ENCODE results near the gene GCAT. TPM values are rescaled to one million over a fixed set of nuclear protein-coding genes. Genes with fewer than 3 reads are reported as not detected.
A peak's percentile ranks its signal among the peaks of the same experiment; 100 is the strongest.

The GCAT gene
- total and polyA plus RNA-seq, 3 donors from 2014 or later, result 21.4 to 40.6 (median 36.7) TPM

GRCh38 chr22:37844904-37845329 is 37.2 kb downstream of the GCAT start:
- H3K4me3 ChIP-seq, result peak overlapping the region; percentile 77 to 86
- H3K36me3 ChIP-seq (ENCODE audit: low read depth, missing control alignments), result no peaks in the 10 kb centered on the region
- intact Hi-C loops (cut with DNase I; ENCODE audit: low total_unique reads), result no loop called here
- H3K9me3 ChIP-seq, result no peaks in the 10 kb centered on the region
- TF ChIP-seq POLR2A (IDR thresholded peaks at IDR 0.05), result no peak
- DNase-seq, result no peak
- H3K4me1 ChIP-seq, result peaks cover 22% of the 10 kb centered on the region
- 63 to 71% methylated on average over 6 of the region's 6 CpGs for WGBS, 2 donors
- H3K27me3 ChIP-seq, result no peaks in the 10 kb centered on the region
- peak overlapping the region; percentile 46 to 93 for H3K27ac ChIP-seq

- DNase-seq, result no peak
- H3K4me1 ChIP-seq, result peaks cover 28% of the 10 kb centered on the region
- no peak overlapping the region for H3K4me3 ChIP-seq
- 90 to 97% methylated on average over 2 of the region's 2 CpGs for WGBS, 2 donors
- no peak for TF ChIP-seq POLR2A (IDR thresholded peaks at IDR 0.05)
- no peak for TF ChIP-seq CTCF (IDR thresholded peaks at IDR 0.05)
- H3K36me3 ChIP-seq (ENCODE audit: low read depth, missing control alignments), result no peaks in the 10 kb centered on the region
- no peak overlapping the region for H3K27ac ChIP-seq
- H3K27me3 ChIP-seq, result no peaks in the 10 kb centered on the region
- intact Hi-C loops (cut with DNase I; ENCODE audit: low total_unique reads), result no loop called here
- H3K9me3 ChIP-seq, result no peaks in the 10 kb centered on the region
Observed at GRCh38 chr22:37846433-37846832, 38.7 kb downstream of the GCAT start.

GRCh38 chr22:37848587-37849088 is 40.9 kb downstream of the GCAT start:
- peaks cover 18% of the 10 kb centered on the region for H3K4me1 ChIP-seq
- no peaks in the 10 kb centered on the region for H3K9me3 ChIP-seq
- no peaks in the 10 kb centered on the region for H3K27me3 ChIP-seq
- DNase-seq, result no peak
- H3K36me3 ChIP-seq (ENCODE audit: low read depth, missing control alignments), result no peaks in the 10 kb centered on the region
- peak overlapping the region; percentile 82 to 87 for H3K4me3 ChIP-seq
- intact Hi-C loops (cut with DNase I; ENCODE audit: low total_unique reads), result no loop called here
- H3K27ac ChIP-seq, result peak overlapping the region; percentile 79 to 93
- TF ChIP-seq POLR2A (IDR thresholded peaks at IDR 0.05), result no peak
- TF ChIP-seq CTCF (IDR thresholded peaks at IDR 0.05), result no peak
- 19 to 25% methylated on average over 27 of the region's 27 CpGs for WGBS, 2 donors

GRCh38 chr22:37849089-37849751 is 41.5 kb downstream of the GCAT start, which contains the start of gene EIF3L:
Gene EIF3L (plus strand): TSS chr22:37849419. CDS start chr22:37849450, 31 bp downstream.
- H3K4me1 ChIP-seq, result peaks cover 18% of the 10 kb centered on the region
- peak within 1 kb of the TSS; percentile 79 to 93 for H3K27ac ChIP-seq
- intact Hi-C loops (cut with DNase I; ENCODE audit: low total_unique reads), result no loop called here
- DNase-seq, result peak; percentile 95
- H3K27me3 ChIP-seq, result no peaks in the 10 kb centered on the region
- H3K4me3 ChIP-seq, result peak within 1 kb of the TSS; percentile 82 to 87
- no peaks in the 10 kb centered on the region for H3K9me3 ChIP-seq
- 0 to 1% methylated on average over 19 to 49 of the region's 49 CpGs for WGBS, 2 donors
- no peaks in the 10 kb centered on the region for H3K36me3 ChIP-seq (ENCODE audit: low read depth, missing control alignments)
- TF ChIP-seq CTCF (IDR thresholded peaks at IDR 0.05), result peak in 1 of 3 experiments; percentile 8
- TF ChIP-seq POLR2A (IDR thresholded peaks at IDR 0.05), result peak; percentile 40

GRCh38 chr22:37850801-37851200 is 43.1 kb downstream of the GCAT start:
- DNase-seq, result no peak
- no peak overlapping the region for H3K4me3 ChIP-seq
- H3K27me3 ChIP-seq, result no peaks in the 10 kb centered on the region
- WGBS, 2 donors, result 81 to 85% methylated on average over 4 of the region's 4 CpGs
- no peaks in the 10 kb centered on the region for H3K36me3 ChIP-seq (ENCODE audit: low read depth, missing control alignments)
- TF ChIP-seq POLR2A (IDR thresholded peaks at IDR 0.05) (no peak), CTCF (IDR thresholded peaks at IDR 0.05) (no peak)
- H3K4me1 ChIP-seq, result peaks cover 18% of the 10 kb centered on the region
- intact Hi-C loops (cut with DNase I; ENCODE audit: low total_unique reads), result no loop called here
- no peaks in the 10 kb centered on the region for H3K9me3 ChIP-seq
- H3K27ac ChIP-seq, result no peak overlapping the region

All from testis (tissue), 3 donors.